Heart left ventricle (tissue), 13 donors: Measurements from ENCODE around the gene PTPRH.

Experiments
- CTCF ChIP-seq, 12 donors: fragments of 200-600 bp; sonication (generic) in 4 of 12; IDR thresholded peaks; one replicate each; pipeline versions ENCODE4 v1.5.0 to v1.8.0; 2018 to 2022; ENCODE audit warnings: antibody characterized with exemption in 12 of 12, mild to moderate bottlenecking in 5 of 12
- POLR2A ChIP-seq, 2 donors: fragments of 450-650 bp; IDR thresholded peaks; one replicate each; pipeline ENCODE4 v1.6.1; 2017; ENCODE audit warnings: antibody characterized with exemption in 2 of 2, mild to moderate bottlenecking in 2 of 2, moderate library complexity in 2 of 2
- donor health status: ischemic (EF 13 %, LVEDD 7.1; RV severe dilation, severe dysfunction).
- donor health status: DM: no; HTN: yes; CAD: no.
- donor health status: DM: no; HTN: no; CAD: no.
- donor health status: ischemic (EF 25% LVEDD 6.9; RV normal size, moderate dysfunction).
- donor health status: ischemic (EF 25% LVEDD 5.7; RV mildly dilated, moderate dysfunction).
- donor health status: ischemic (EF 35%, LVEDD 5.7; RV mildly dilated, moderate dysfunction).
- donor health status: nonischemic (EF 11% LVEDD 7.7; RV severe dilation, severe dysfunction).
- donor health status: DM: yes; HTN: yes; CAD: no.
- donor health status: PGD.
- donor health status: ischemic (EF 29% LVEDD 5.4; RV normal size, mild dysfunction).
- donor health status: nonischemic (EF 23%, LVEDD 6.1; RV moderate dilation, normal function).

GRCh38 chr19:55196803-55197202 is 12.5 kb downstream of the PTPRH start:
- no peak for TF ChIP-seq CTCF (IDR thresholded peaks at IDR 0.05)
- TF ChIP-seq POLR2A (IDR thresholded peaks at IDR 0.05): no peak
